SK-N-SH treated with all-trans-retinoic acid at 6 μM for 48 hours (cell line): ENCODE results near the gene RBM12.
A peak's percentile ranks its signal among the peaks of the same experiment; 100 is the strongest.

Experiments
- ARNTL ChIP-seq: fragments of 450-650 bp; formaldehyde crosslinking; IDR thresholded peaks from 2 replicates; pipeline ENCODE4 v1.5.0; 2020; ENCODE audit warnings: low read depth, mild to moderate bottlenecking, moderate library complexity, borderline replicate concordance
- BACH2 ChIP-seq: fragments of 250-450 bp; sonication (Bioruptor Pico); IDR thresholded peaks from 2 replicates; pipeline ENCODE4 v1.9.0; 2021; ENCODE audit warnings: mild to moderate bottlenecking, borderline replicate concordance
- CSDC2 ChIP-seq: fragments of 250-450 bp; sonication (Bioruptor Pico); IDR thresholded peaks from 2 replicates; pipeline ENCODE4 v1.5.0; 2020; ENCODE audit warnings: mild to moderate bottlenecking, moderate library complexity
- ESRRG ChIP-seq: fragments of 250-450 bp; sonication (Bioruptor Pico); IDR thresholded peaks from 2 replicates; pipeline ENCODE4 v1.6.1; 2021; ENCODE audit warnings: mild to moderate bottlenecking
- ISL1 ChIP-seq: fragments of 250-450 bp; sonication (Bioruptor Pico); IDR thresholded peaks from 2 replicates; pipeline ENCODE4 v2.1.2; 2022; ENCODE audit warnings: mild to moderate bottlenecking, moderate library complexity
- RARB ChIP-seq: fragments of 250-450 bp; sonication (Bioruptor Pico); IDR thresholded peaks from 2 replicates; pipeline ENCODE4 v1.8.0; 2021; ENCODE audit warnings: mild to moderate bottlenecking, moderate library complexity
- TCF4 ChIP-seq: fragments of 250-450 bp; sonication (Bioruptor Pico); IDR thresholded peaks from 2 replicates; pipeline ENCODE4 v1.8.0; 2021; ENCODE audit warnings: mild to moderate bottlenecking, moderate library complexity, borderline replicate concordance
- TOX ChIP-seq: fragments of 250-450 bp; sonication (Bioruptor Pico); IDR thresholded peaks from 2 replicates; pipeline ENCODE4 v1.8.0; 2021; ENCODE audit warnings: mild to moderate bottlenecking, moderate library complexity, borderline replicate concordance
- ZC3H10 ChIP-seq: fragments of 250-450 bp; sonication (Bioruptor Pico); IDR thresholded peaks from 2 replicates; pipeline ENCODE4 v1.5.1; 2021; ENCODE audit warnings: mild to moderate bottlenecking, moderate library complexity
- ZFP30 ChIP-seq: fragments of 450-650 bp; formaldehyde crosslinking; IDR thresholded peaks from 2 replicates; pipeline ENCODE4 v1.5.0; 2022; ENCODE audit warnings: mild to moderate bottlenecking, moderate library complexity
- ZNF565 ChIP-seq: fragments of 450-650 bp; formaldehyde crosslinking; conservative IDR thresholded peaks from 2 replicates; pipeline ENCODE4 v1.5.0; 2020; ENCODE audit warnings: low read depth, mild to moderate bottlenecking, moderate library complexity
- ZNF8 ChIP-seq: fragments of 450-650 bp; formaldehyde crosslinking; IDR thresholded peaks from 2 replicates; pipeline ENCODE4 v1.5.0; 2020; ENCODE audit warnings: mild to moderate bottlenecking, moderate library complexity
- TF ChIP-seq, protein P1 (sequence below): fragments of 250-450 bp; sonication (Bioruptor Pico); IDR thresholded peaks from 2 replicates; pipeline ENCODE4 v1.8.0; 2021; ENCODE audit warnings: low read depth, mild to moderate bottlenecking, moderate library complexity, borderline replicate concordance
- TF ChIP-seq, protein P2 (sequence below): fragments of 250-450 bp; sonication (Bioruptor Pico); IDR thresholded peaks from 2 replicates; pipeline ENCODE4 v1.8.0; 2020; ENCODE audit warnings: mild to moderate bottlenecking, moderate library complexity, borderline replicate concordance

DNA sequence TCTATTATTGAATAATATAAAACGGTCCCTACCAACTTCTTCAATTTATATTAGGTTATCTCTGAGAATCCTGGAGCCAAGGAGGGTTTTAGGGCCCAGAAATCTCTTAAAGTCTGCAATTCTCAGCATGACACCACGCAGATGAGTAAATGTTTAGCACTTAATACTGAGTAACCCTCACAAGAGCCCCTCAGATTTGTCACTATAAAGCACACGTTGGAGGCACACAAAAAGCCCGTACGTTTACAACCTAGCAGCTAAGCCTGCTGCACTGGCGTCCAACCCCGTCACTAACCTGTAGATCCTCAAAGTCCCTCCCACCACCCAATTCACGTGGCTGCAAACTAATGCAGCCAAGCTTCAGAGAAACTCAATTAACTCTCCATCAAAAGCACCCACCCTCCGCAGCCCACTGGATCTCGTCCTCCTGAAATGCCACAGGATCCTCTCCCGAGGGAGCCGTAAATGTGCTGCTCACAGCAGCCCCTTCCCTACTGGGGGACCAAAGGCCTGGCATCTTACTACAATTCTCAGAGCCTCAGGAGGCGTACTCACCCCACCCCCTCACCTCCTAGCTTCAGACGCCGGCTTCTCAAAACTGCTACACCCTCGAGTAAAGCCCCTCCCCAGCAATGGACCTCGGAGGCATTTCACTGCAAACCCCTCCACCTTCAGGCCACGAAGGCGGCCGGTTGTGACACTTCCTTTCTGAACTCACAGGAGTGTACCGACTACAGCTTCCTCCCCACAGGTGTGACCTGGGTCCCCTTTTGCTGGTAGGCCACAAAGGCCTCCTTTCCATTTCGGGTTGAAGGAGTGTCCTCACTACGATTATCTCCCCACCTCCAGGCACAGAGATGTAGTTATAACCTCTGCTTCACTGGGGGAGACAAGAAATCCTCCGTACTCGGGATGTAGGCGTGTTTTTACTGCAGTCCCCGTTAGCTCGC lies 909 bp downstream of the RBM12 start:
- no peak for TF ChIP-seq ISL1 (CRISPR knock-in tag)
- no peak for TF ChIP-seq ZNF565 (CRISPR knock-in tag)
- TF ChIP-seq RARB (CRISPR knock-in tag), result no peak
- TF ChIP-seq TOX (CRISPR knock-in tag), result no peak
- TF ChIP-seq ZC3H10 (CRISPR knock-in tag), result no peak
- TF ChIP-seq TCF4 (CRISPR knock-in tag), result no peak
- no peak for TF ChIP-seq CSDC2
- no peak for TF ChIP-seq BACH2 (CRISPR knock-in tag)
- no peak for TF ChIP-seq ZNF8 (CRISPR knock-in tag)
- no peak for TF ChIP-seq ZFP30 (CRISPR knock-in tag)
- 0 out of 2 replicates have a peak, but pooled peaks have one; percentile 9 for TF ChIP-seq ESRRG
- TF ChIP-seq ARNTL, result no peak
- TF ChIP-seq, protein P1, sequence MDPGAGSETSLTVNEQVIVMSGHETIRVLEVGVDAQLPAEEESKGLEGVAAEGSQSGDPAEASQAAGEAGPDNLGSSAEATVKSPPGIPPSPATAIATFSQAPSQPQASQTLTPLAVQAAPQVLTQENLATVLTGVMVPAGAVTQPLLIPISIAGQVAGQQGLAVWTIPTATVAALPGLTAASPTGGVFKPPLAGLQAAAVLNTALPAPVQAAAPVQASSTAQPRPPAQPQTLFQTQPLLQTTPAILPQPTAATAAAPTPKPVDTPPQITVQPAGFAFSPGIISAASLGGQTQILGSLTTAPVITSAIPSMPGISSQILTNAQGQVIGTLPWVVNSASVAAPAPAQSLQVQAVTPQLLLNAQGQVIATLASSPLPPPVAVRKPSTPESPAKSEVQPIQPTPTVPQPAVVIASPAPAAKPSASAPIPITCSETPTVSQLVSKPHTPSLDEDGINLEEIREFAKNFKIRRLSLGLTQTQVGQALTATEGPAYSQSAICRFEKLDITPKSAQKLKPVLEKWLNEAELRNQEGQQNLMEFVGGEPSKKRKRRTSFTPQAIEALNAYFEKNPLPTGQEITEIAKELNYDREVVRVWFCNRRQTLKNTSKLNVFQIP (CRISPR knock-in tag), result no peak
- TF ChIP-seq, protein P2, sequence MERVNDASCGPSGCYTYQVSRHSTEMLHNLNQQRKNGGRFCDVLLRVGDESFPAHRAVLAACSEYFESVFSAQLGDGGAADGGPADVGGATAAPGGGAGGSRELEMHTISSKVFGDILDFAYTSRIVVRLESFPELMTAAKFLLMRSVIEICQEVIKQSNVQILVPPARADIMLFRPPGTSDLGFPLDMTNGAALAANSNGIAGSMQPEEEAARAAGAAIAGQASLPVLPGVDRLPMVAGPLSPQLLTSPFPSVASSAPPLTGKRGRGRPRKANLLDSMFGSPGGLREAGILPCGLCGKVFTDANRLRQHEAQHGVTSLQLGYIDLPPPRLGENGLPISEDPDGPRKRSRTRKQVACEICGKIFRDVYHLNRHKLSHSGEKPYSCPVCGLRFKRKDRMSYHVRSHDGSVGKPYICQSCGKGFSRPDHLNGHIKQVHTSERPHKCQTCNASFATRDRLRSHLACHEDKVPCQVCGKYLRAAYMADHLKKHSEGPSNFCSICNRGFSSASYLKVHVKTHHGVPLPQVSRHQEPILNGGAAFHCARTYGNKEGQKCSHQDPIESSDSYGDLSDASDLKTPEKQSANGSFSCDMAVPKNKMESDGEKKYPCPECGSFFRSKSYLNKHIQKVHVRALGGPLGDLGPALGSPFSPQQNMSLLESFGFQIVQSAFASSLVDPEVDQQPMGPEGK (CRISPR knock-in tag), result 0 out of 2 replicates have a peak, but pooled peaks have one; percentile 1
